Measurements from ENCODE around the gene TMEM164.

DNA sequence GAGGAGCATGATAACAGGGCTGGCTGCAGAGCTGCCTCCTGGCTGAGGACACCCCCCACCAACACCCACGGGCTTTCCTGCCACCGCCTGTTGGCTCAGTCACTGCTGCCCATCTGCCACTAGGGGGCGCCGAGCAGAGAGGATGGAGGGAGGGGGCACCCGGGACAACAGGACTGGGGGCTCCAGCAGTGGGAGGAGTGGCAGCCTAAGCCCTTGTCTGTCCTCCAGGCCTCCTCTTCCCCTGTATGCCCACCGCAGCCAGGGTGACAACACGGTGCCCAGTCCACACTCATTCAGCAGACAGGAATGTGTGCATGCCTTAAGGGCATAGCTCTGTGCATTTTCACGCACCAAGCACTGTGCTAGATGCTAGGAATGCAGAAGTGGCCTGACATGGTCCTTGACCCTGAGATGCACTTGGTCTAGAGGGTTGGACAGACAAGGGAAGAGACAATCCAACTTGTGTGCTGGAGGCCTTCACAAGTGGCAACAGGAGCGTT lies 165.1 kb downstream of the TMEM164 start:
- TF ChIP-seq, protein P1, sequence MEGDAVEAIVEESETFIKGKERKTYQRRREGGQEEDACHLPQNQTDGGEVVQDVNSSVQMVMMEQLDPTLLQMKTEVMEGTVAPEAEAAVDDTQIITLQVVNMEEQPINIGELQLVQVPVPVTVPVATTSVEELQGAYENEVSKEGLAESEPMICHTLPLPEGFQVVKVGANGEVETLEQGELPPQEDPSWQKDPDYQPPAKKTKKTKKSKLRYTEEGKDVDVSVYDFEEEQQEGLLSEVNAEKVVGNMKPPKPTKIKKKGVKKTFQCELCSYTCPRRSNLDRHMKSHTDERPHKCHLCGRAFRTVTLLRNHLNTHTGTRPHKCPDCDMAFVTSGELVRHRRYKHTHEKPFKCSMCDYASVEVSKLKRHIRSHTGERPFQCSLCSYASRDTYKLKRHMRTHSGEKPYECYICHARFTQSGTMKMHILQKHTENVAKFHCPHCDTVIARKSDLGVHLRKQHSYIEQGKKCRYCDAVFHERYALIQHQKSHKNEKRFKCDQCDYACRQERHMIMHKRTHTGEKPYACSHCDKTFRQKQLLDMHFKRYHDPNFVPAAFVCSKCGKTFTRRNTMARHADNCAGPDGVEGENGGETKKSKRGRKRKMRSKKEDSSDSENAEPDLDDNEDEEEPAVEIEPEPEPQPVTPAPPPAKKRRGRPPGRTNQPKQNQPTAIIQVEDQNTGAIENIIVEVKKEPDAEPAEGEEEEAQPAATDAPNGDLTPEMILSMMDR (IDR thresholded peaks at IDR 0.05) = peak; percentile 11 to 46 (median 26)
- TF ChIP-seq POLR2A (IDR thresholded peaks at IDR 0.05) = no peak

Measured in adrenal gland (tissue), 5 donors.